Femur (tissue), 1 donor: ENCODE measurements around the gene NEO1.
A peak's percentile ranks its signal among the peaks of the same experiment; 100 is the strongest.

ENCODE experiments used
- DNase-seq: peaks from one replicate; pipeline ENCODE4 v3.0.0-alpha.2; 2017

NEO1 gene

GRCh38 chr15:73051807-73052652, at the start of gene NEO1:
NEO1 (plus strand) TSS chr15:73052463; CDS start chr15:73052676, 213 bp downstream.
- peak; percentile 93 for DNase-seq

DNA sequence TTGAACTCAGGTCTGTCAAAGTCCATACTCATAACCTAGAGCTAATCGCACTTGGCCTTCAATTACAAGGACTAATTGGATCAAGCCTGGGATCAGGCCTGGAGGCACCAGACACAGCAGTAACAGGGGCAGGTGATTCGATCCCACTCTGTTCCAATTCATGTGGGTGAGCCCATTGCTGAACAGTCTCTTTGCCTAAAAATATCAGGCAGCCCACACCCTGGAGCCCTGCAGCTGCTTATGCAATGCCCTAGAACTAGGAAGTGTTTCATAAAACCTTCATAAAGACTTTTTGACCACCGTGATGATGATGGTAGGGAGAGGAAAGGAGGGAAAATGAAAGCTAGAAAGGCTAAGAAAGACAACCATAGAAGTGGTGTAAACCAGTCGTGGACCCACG, 47.8 kb upstream of the NEO1 start:
- DNase-seq = no peak

GRCh38 chr15:73005032-73005431, 47.2 kb upstream of the NEO1 start:
- no peak for DNase-seq

GRCh38 chr15:73005446-73005845, 46.8 kb upstream of the NEO1 start:
- DNase-seq = no peak

- no peak for DNase-seq
These were observed 45.7 kb upstream of the NEO1 start for GRCh38 chr15:73006523-73006922.

DNA sequence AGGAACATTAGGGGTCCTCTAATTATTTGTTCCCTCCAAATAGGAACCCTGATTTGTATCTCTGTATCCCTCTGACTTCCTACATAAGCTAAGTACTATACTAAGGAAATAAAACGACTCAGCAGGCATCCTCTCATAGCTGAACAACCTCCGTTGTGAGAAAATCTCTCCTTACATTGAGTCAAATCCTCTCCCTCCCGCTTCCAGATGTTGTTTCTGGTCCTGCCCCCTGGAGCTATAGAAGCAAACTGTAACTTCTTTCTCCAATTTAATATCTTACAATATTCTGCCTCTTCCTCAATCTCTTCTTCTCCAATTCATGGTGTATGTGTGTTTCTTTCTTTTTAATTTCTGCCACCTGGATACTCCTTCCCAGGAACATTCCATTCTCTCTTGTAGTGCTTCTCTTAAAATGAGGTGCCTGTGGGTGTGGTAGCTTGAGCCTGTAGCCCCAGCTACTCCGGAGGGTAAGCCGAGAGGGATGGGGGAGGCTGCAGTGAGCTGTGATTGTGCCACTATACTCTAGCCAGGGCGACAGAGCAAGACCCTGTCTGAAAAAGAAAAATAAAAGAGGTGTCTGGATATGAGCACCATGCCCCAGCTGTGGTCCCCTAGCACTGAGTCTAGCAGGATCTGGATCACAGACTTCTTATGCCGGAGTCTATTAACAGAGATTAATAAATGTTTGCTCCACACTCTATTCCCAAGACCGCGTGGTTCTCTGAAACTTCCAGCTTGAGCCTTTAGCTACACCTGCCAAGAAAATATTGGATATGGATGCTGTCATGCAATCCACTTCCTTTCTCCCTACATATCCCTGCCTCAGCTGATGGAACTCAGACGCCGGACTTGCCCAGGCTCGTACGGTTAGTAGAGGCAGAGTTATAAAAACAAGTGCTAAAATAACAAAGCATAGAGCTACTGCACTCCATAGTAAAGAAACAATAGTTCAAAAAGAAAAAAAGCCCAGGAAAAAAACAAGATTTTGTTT, 42.9 kb upstream of the NEO1 start:
- no peak for DNase-seq

DNA sequence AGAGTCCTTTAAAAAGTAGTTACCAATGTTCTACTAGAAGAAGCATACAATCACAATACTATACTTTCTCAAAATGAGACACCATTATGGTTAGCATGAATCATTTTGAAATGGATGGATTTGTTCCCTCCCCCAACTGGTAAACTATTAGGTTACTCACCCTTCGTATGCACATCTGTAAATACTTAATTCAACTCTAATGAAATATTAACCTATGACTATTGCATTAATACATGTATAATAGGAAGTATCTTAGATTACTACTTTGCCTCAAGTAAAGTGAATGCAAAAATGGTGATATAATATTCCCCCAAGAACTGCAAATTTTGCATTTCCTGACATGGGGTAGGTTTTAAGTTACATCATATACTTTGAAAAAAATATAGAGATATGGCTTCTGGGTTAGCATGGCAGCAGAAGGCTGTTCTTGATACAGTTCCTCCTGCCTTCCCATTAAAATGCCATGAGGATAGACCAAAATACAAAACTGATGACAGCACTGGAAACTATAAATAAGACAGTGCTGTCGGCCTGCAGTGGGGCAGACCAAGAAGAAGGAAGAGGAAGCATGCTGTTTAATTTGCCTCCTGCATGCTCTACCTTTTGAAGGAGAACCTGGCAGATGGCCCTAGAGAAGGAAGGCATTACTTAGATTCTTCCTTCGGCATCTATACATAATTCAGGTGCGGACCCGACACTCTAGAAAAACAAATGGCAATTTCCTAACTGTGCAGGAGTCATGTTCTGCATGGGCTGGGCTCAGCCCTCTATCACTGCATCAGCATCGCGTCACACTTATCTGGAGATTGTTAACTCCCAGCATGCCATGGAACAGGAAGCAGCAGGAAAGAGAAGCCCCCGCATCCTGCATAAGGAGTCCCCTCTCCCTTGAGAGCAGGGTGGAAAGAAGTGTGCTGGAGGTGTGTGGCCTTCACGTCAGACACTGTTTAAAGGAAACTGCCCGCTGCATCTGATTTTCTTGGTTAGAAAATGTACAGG, 41.8 kb upstream of the NEO1 start:
- DNase-seq = no peak

- DNase-seq = no peak
These were observed 37.4 kb upstream of the NEO1 start for GRCh38 chr15:73014904-73015303.

DNA sequence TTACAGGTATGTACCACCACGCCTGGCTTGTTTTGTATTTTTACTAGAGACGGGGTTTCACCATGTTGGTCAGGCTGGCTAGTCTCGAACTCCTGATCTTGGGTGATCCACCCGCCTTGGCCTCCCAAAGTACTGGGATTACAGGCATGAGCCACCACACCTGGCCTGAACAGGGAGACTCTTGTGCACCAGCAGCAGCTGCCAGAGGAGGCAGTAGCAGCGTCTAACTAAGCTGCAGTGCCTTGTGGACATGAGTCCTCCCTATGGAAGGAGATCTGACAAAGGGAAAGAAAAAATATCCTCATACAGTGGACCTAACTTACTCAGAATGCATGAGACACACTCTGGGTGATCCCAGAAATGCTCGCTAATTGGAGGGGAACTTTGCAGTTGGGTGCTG, 36.8 kb upstream of the NEO1 start:
- no peak for DNase-seq

GRCh38 chr15:73017987-73018386, 34.3 kb upstream of the NEO1 start:
- DNase-seq = no peak

DNA sequence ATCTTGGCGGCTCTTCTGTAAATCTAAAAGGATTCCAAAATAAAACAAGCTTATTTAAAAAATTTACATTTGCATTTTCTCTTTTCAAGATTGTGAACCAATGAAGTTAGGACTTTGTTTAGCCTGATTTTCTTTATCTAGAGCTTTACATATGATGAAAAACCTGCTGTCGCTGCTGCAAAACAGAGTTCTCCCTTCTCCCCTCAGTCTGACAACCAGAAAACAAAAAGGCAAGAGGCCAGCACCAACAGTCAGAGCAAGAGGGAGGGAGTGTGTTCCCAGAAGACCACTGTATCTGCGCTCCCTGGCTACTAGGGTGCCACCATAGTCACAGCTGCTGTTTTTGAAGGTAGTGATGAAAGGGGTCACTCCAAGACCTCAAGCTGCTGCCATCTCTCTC, 33.1 kb upstream of the NEO1 start:
- DNase-seq = no peak

DNA sequence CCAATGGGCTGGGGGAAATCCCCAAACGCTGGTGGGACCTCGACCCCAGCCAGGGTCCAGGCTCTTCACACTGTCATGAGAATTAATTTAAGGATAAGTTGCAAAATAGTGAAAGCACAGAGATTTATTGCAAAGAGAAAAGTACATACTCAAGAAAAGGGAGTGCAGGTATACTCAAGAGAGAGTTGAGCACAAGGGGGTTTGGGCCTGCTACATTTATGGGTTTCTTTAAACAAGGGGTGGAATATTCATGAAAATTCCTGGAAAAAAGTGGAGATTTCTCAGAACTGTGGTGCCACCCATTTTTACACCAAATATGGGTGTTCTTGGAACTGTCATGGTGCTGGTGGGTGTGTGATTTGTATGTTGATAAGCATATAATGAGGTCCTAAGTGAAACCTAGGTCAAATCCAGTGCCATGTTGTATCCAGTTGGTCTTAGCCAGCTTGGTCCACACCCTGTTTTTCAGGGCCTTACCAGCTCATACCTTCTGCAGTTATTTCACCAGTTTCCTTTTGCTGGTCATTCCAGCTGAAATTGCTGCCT, 32.6 kb upstream of the NEO1 start:
- DNase-seq = no peak

- DNase-seq = no peak
These were observed 31.1 kb upstream of the NEO1 start for GRCh38 chr15:73021139-73021621.

- DNase-seq = no peak
These were observed 30.1 kb upstream of the NEO1 start for GRCh38 chr15:73022161-73022560.

- DNase-seq = no peak
These were observed 29.2 kb upstream of the NEO1 start for GRCh38 chr15:73023071-73023470.

DNA sequence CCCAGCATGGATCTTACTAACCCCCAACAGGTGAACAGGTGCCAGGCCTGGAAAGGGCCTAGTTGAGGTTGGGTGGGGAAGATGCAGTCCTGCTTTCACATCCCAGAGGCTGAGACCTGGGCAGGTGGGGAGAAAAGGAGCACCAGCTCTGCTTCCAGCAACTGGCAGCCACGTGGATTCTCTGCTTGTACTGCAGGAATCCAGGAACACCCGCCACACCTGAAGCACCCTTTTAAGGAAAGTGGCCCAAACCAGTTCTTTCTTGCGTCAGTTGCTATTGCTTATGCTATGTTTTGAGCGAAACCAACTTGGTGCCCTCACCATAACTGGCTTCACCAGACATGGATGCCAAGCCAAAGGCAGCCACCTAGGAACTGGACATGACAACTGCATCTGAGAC, 28.1 kb upstream of the NEO1 start:
- no peak for DNase-seq

DNA sequence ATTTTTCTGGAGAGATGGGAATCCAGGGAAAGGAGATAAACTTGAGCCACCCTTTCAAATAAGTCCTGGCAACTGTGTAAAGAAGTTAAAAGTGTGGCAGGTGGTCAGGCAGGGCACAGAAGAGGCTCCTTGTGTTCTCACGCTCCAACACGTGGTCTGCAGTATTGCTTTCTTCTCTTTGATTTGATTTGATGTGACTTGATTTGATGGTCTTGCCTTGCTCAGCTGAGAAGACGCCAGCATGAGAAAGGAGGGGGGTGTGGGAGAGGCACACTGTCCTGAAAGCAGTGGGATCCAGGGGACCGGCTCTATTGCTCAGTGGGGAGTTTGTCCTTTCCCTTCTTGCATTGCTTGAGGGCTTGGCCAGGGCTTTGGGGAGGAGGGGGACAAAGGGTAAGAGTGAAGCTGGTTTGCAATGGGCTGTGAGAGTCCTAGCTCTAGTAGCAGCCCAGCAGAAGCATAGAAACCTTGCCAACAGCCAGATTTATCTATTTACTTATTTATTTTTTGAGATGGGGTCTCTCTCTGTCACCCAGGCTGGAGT, 25.7 kb upstream of the NEO1 start:
- no peak for DNase-seq

GRCh38 chr15:73028031-73028430, 24.2 kb upstream of the NEO1 start:
- no peak for DNase-seq

- no peak for DNase-seq
These were observed 23.3 kb upstream of the NEO1 start for GRCh38 chr15:73028831-73029451.

GRCh38 chr15:73030122-73030679, 22.1 kb upstream of the NEO1 start:
- no peak for DNase-seq

DNA sequence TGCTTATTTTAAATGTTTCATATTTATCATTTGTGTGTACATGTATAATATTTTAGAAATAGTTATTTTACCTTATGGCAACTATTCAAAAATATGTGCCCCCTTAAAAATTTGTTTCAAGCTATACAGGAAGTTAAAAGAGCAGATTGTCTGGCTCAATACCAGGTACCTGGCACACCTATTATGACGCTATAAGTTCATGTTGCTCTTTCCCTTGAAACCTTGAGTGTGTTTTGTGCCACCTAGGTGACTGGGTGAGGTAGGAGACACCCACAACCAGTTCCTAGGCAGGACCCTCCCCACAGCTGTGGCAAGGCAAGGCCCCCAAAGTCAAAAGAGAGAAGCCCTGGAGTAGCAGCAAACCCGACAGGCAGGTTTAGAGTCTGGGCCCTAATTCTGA, 20.6 kb upstream of the NEO1 start:
- DNase-seq = no peak
